ENCODE results near the gene MOCS1.

DNA sequence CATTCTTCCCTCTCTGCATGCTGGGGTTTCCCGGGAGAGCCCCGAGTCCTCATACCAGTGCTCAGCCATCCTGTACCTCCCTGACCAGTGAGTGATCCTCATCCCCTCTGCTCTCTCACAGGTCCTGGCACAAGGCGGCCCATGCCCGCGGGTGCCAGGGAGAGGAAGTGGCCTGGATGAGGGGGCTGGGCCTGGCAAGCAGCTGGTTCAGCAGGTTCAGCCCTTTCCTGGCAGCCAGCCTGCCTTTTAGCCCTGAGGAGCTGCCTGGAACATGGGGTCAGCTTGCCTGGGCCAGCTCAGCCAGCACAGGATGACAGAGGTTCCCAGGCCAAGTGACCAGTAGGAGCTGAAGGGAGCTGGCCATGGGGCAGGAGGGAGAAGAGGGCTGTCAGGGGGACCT is 10.9 kb downstream of the MOCS1 start:
- TF ChIP-seq, protein P1, sequence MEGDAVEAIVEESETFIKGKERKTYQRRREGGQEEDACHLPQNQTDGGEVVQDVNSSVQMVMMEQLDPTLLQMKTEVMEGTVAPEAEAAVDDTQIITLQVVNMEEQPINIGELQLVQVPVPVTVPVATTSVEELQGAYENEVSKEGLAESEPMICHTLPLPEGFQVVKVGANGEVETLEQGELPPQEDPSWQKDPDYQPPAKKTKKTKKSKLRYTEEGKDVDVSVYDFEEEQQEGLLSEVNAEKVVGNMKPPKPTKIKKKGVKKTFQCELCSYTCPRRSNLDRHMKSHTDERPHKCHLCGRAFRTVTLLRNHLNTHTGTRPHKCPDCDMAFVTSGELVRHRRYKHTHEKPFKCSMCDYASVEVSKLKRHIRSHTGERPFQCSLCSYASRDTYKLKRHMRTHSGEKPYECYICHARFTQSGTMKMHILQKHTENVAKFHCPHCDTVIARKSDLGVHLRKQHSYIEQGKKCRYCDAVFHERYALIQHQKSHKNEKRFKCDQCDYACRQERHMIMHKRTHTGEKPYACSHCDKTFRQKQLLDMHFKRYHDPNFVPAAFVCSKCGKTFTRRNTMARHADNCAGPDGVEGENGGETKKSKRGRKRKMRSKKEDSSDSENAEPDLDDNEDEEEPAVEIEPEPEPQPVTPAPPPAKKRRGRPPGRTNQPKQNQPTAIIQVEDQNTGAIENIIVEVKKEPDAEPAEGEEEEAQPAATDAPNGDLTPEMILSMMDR (IDR thresholded peaks at IDR 0.05): no peak
- no peak for TF ChIP-seq POLR2A (IDR thresholded peaks at IDR 0.05)
